ENCODE results near the gene C20orf204.

C20orf204 gene

DNA sequence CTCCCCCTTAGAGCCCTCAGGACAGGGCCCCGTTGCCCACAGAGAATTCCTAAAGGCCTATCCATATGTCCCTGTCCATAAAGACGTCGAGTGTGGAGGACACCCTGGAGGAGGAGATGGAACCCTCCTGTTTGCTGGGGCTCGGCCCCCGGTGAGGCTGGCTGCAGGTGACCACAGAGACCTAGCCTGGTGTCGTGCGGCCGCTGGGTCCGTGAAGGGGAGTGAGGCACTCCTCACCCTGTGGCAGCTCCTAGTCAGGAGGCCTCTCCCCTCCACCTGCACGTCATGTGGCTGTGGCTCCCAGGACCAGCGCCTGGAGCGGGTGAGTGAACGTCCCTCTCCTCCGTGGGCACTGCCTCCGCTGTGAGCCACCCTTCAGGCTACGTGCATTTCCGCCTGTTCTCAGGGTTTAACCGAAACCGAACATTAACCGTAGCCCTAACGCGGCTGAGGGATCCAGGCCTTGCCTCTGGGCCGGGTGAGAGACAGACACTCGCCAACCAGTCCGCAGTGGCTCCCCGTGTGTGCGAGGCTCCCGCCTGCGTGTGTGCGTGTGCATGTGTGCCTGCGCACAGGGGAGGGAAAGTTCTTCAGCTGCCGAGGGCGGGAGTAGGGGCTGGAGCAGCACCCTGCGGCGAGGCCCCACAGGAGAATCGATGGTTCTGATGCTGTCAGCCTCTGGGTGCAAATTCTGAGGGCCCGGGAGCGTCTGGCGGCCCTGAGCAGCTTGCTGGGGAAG lies 21.1 kb downstream of the C20orf204 start:
- Histone ChIP-seq H2AFZ (ENCODE audit: low read depth, low read length) (peak overlapping the region; percentile 56; the same call in 1 of the 2 replicates), H3K9me3 (ENCODE audit: insufficient read depth, low read length) (no peaks in the 10 kb centered on the region), H3K79me2 (ENCODE audit: low read length) (no peaks in the 10 kb centered on the region), H3K27me3 (ENCODE audit: low read depth, low read length) (peaks cover 5% of the 10 kb centered on the region; the same call in 1 of the 2 replicates), H3K4me2 (ENCODE audit: low read length) (peak overlapping the region; percentile 83), H4K20me1 (ENCODE audit: insufficient read depth, low read length) (no peaks in the 10 kb centered on the region), H3K36me3 (replicated peaks; ENCODE audit: low read depth, low read length) (no peaks in the 10 kb centered on the region), H3K4me1 (ENCODE audit: low read length) (peaks cover 43% of the 10 kb centered on the region), H3K27ac (ENCODE audit: low read length) (peak overlapping the region; percentile 50), H3K4me3 (ENCODE audit: low read length) (peak overlapping the region; percentile 69), H3K9ac (ENCODE audit: low read length) (peak overlapping the region; percentile 44; the same call in 1 of the 2 replicates)
- no peak for TF ChIP-seq CTCF (IDR thresholded peaks at IDR 0.05; ENCODE audit: low read depth, low read length)

- no peaks in the 10 kb centered on the region for H3K36me3 ChIP-seq (replicated peaks; ENCODE audit: low read depth, low read length)
- H3K9me3 ChIP-seq (ENCODE audit: insufficient read depth, low read length), result no peaks in the 10 kb centered on the region
- H3K9ac ChIP-seq (ENCODE audit: low read length), result peak overlapping the region; percentile 44; the same call in 1 of the 2 replicates
- H3K4me2 ChIP-seq (ENCODE audit: low read length), result peak overlapping the region; percentile 83
- peaks cover 49% of the 10 kb centered on the region for H3K4me1 ChIP-seq (ENCODE audit: low read length)
- H3K27me3 ChIP-seq (ENCODE audit: low read depth, low read length), result peaks cover 5% of the 10 kb centered on the region; the same call in 1 of the 2 replicates
- TF ChIP-seq EZH2phosphoT487 (IDR thresholded peaks at IDR 0.05; ENCODE audit: low read depth), result no peak
- peak; percentile 81 for TF ChIP-seq CTCF (IDR thresholded peaks at IDR 0.05; ENCODE audit: low read depth, low read length)
- peak overlapping the region; percentile 69 for H3K4me3 ChIP-seq (ENCODE audit: low read length)
- H2AFZ ChIP-seq (ENCODE audit: low read depth, low read length), result peak overlapping the region; percentile 56; the same call in 1 of the 2 replicates
- H3K27ac ChIP-seq (ENCODE audit: low read length), result peak overlapping the region; percentile 50
- no peaks in the 10 kb centered on the region for H4K20me1 ChIP-seq (ENCODE audit: insufficient read depth, low read length)
- H3K79me2 ChIP-seq (ENCODE audit: low read length), result no peaks in the 10 kb centered on the region
These were observed 21.9 kb downstream of the C20orf204 start for GRCh38 chr20:64057628-64058498.

DNA sequence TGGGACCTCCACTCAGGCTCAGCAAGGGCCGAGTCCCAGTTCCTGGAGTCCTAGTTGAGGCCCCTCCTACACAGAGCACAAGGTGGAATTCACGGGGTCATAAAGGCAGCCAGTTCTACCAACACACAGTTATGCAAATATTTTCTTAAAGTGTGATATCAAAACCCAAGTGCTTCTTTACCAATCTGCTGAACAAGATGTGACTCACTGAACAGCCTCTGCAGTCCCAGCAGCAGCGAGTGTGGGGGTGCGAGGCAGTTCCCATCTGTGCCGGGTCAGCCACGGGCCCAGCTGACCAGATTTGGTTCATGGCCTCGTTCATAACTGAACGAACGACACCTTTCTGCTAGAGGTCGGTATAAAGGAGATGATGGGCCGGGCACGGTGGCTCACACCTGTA lies 22.6 kb downstream of the C20orf204 start:
- H3K27ac ChIP-seq (ENCODE audit: low read length), result no peak overlapping the region
- H3K9ac ChIP-seq (ENCODE audit: low read length), result peak overlapping the region; percentile 43; the same call in 1 of the 2 replicates
- no peaks in the 10 kb centered on the region for H3K36me3 ChIP-seq (replicated peaks; ENCODE audit: low read depth, low read length)
- peaks cover 5% of the 10 kb centered on the region; the same call in 1 of the 2 replicates for H3K27me3 ChIP-seq (ENCODE audit: low read depth, low read length)
- H3K4me2 ChIP-seq (ENCODE audit: low read length), result peak overlapping the region; percentile 83
- peaks cover 50% of the 10 kb centered on the region for H3K4me1 ChIP-seq (ENCODE audit: low read length)
- H4K20me1 ChIP-seq (ENCODE audit: insufficient read depth, low read length), result no peaks in the 10 kb centered on the region
- H2AFZ ChIP-seq (ENCODE audit: low read depth, low read length), result no peak overlapping the region
- no peaks in the 10 kb centered on the region for H3K79me2 ChIP-seq (ENCODE audit: low read length)
- H3K9me3 ChIP-seq (ENCODE audit: insufficient read depth, low read length), result no peaks in the 10 kb centered on the region
- H3K4me3 ChIP-seq (ENCODE audit: low read length), result peak overlapping the region; percentile 69
- TF ChIP-seq EZH2phosphoT487 (IDR thresholded peaks at IDR 0.05; ENCODE audit: low read depth), result no peak
- no peak for TF ChIP-seq CTCF (IDR thresholded peaks at IDR 0.05; ENCODE audit: low read depth, low read length)

DNA sequence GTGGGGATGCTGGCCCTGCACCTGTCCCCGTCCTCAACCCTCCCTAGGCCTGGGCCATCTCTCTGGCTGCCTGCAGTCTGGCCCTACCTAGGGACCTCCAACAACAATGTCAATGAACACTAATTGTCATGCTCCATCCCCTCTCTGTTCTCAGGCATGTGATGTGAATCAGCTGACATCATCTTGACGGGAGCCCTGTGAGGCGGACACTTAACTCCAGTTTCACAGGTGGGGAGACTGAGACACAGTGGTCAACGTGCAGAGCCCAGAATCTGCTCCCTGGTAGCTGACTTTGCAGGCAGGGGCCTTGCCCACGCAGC lies 26.3 kb downstream of the C20orf204 start:
- TF ChIP-seq CTCF (IDR thresholded peaks at IDR 0.05; ENCODE audit: low read depth, low read length) (no peak), EZH2phosphoT487 (IDR thresholded peaks at IDR 0.05; ENCODE audit: low read depth) (no peak)

More for the DNA sequence above, 26.3 kb downstream of the C20orf204 start:
- Histone ChIP-seq H3K4me1 (ENCODE audit: low read length) (peaks cover 33% of the 10 kb centered on the region), H3K27me3 (ENCODE audit: low read depth, low read length) (peaks cover 4% of the 10 kb centered on the region; the same call in 1 of the 2 replicates), H3K4me2 (ENCODE audit: low read length) (peak overlapping the region; percentile 87), H3K79me2 (ENCODE audit: low read length) (no peaks in the 10 kb centered on the region), H3K27ac (ENCODE audit: low read length) (no peak overlapping the region), H3K4me3 (ENCODE audit: low read length) (peak overlapping the region; percentile 88), H2AFZ (ENCODE audit: low read depth, low read length) (no peak overlapping the region), H3K9ac (ENCODE audit: low read length) (peak overlapping the region; percentile 67), H3K36me3 (replicated peaks; ENCODE audit: low read depth, low read length) (no peaks in the 10 kb centered on the region), H4K20me1 (ENCODE audit: insufficient read depth, low read length) (no peaks in the 10 kb centered on the region), H3K9me3 (ENCODE audit: insufficient read depth, low read length) (no peaks in the 10 kb centered on the region)

Data from OCI-LY3 (cell line).